IMR-90 (cell line): ENCODE measurements around the gene PCDHGA5. TPM values are rescaled to one million over a fixed set of nuclear protein-coding genes. Genes with fewer than 3 reads are reported as not detected.

Experiments used
- ATAC-seq: fragments of 200-7000 bp; cut with Tn5 transposase; 2 replicates; pipeline ENCODE4 v1.9.1; 2020; ENCODE audit warnings: low read depth, mild to moderate bottlenecking, moderate library complexity
- BruUV-seq: library from RNA; stranded (reverse); fragments of 400-500 nt; replicated peaks from 2 replicates; lab custom pipeline; 2021; lab: Mats Ljungman, UMichigan
- CTCF ChIA-PET: fragments of 300-600 bp; formaldehyde crosslinking; extraction: SDS; loops from one replicate; lab custom pipeline; 2021; ENCODE audit warnings: antibody characterized with exemption; lab: Yijun Ruan, JAX
- POLR2A ChIA-PET: fragments of 300-600 bp; sonication (Branson Sonifier 250); formaldehyde crosslinking; loops from one replicate; lab custom pipeline; 2022; ENCODE audit warnings: antibody characterized with exemption; ENCODE audit not compliant: unreplicated experiment; lab: Charles Lee
- DNase-seq: peaks from one replicate; pipeline ENCODE4 v3.0.0; 2013
- H2AFZ ChIP-seq: replicated peaks from 2 replicates; pipeline ENCODE3; 2013; ENCODE audit warnings: low read length, mild to moderate bottlenecking; ENCODE audit not compliant: poor library complexity
- H2AK5ac ChIP-seq: 2 replicates; pipeline ENCODE4 v1.6.1; 2013; ENCODE audit warnings: low read depth, low read length, inconsistent platforms
- H2AK9ac ChIP-seq: replicated peaks from 2 replicates; pipeline ENCODE3; 2013; ENCODE audit warnings: mild to moderate bottlenecking, low read depth, low read length, moderate library complexity; ENCODE audit not compliant: poor library complexity
- H2BK120ac ChIP-seq: 2 replicates; pipeline ENCODE4 v1.6.1; 2013; ENCODE audit warnings: low read depth, low read length, inconsistent platforms
- H2BK15ac ChIP-seq: 3 replicates; pipeline ENCODE4 v1.6.1; 2013; ENCODE audit warnings: low read depth, low read length, inconsistent platforms
- H2BK20ac ChIP-seq: 2 replicates; pipeline ENCODE4 v1.6.1; 2013; ENCODE audit warnings: low read depth, mild to moderate bottlenecking, inconsistent platforms, low read length, moderate library complexity
- H2BK5ac ChIP-seq: 2 replicates; pipeline ENCODE4 v1.6.1; 2013; ENCODE audit warnings: mild to moderate bottlenecking, low read depth, low read length, inconsistent platforms; ENCODE audit not compliant: poor library complexity, severe bottlenecking
- H3K14ac ChIP-seq: replicated peaks from 2 replicates; pipeline ENCODE4 v1.6.1; 2013; ENCODE audit warnings: low read depth, low read length, inconsistent platforms
- H3K18ac ChIP-seq: 2 replicates; pipeline ENCODE4 v1.6.1; 2013; ENCODE audit warnings: low read depth, low read length, control low read depth
- H3K23ac ChIP-seq: 2 replicates; pipeline ENCODE4 v1.6.1; 2013; ENCODE audit warnings: low read depth, low read length, inconsistent platforms
- H3K27ac ChIP-seq: 2 replicates; pipeline ENCODE4 v1.5.1; 2013; ENCODE audit warnings: mild to moderate bottlenecking, control low read depth, low read length; ENCODE audit not compliant: insufficient read depth
- H3K27me3 ChIP-seq: 2 replicates; pipeline ENCODE4 v1.6.1; 2013; ENCODE audit warnings: low read length; ENCODE audit not compliant: control insufficient read depth, insufficient read depth
- H3K36me3 ChIP-seq: 2 replicates; pipeline ENCODE4 v1.6.1; 2013; ENCODE audit warnings: low read length, mixed read lengths; ENCODE audit not compliant: control insufficient read depth, insufficient read depth
- H3K4ac ChIP-seq: 2 replicates; pipeline ENCODE4 v1.6.1; 2013; ENCODE audit warnings: low read depth, low read length, inconsistent platforms
- H3K4me1 ChIP-seq: 2 replicates; pipeline ENCODE4 v1.6.1; 2013; ENCODE audit warnings: low read length, mixed read lengths; ENCODE audit not compliant: control insufficient read depth, insufficient read depth
- H3K4me2 ChIP-seq: 2 replicates; pipeline ENCODE4 v1.6.1; 2013; ENCODE audit warnings: low read depth, mild to moderate bottlenecking, control low read depth, low read length, moderate library complexity
- H3K4me3 ChIP-seq: 2 replicates; pipeline ENCODE4 v1.5.1; 2013; ENCODE audit warnings: low read depth, mild to moderate bottlenecking, control low read depth, low read length, moderate library complexity; ENCODE audit not compliant: insufficient read depth
- H3K56ac ChIP-seq: 2 replicates; pipeline ENCODE4 v1.6.1; 2013; ENCODE audit warnings: low read length, inconsistent platforms; ENCODE audit not compliant: insufficient read depth; ENCODE audit errors: extremely low read depth
- H3K79me1 ChIP-seq, 2 experiments: 2 replicates each; pipeline ENCODE4 v1.6.1; 2013; ENCODE audit warnings: low read length in 2 of 2, inconsistent platforms in 1 of 2, low read depth in 1 of 2
- H3K9ac ChIP-seq: 2 replicates; pipeline ENCODE4 v1.6.1; 2013; ENCODE audit warnings: low read depth, low read length, control low read depth
- H3K9me1 ChIP-seq: 2 replicates; pipeline ENCODE4 v1.6.1; 2013; ENCODE audit warnings: low read length, inconsistent platforms; ENCODE audit not compliant: insufficient read depth
- H3K9me3 ChIP-seq: 2 replicates; pipeline ENCODE4 v1.6.1; 2013; ENCODE audit warnings: low read length; ENCODE audit not compliant: control insufficient read depth, insufficient read depth
- H4K20me1 ChIP-seq: 2 replicates; pipeline ENCODE4 v1.6.1; 2013; ENCODE audit warnings: low read length, inconsistent platforms; ENCODE audit not compliant: insufficient read depth
- H4K5ac ChIP-seq: 2 replicates; pipeline ENCODE4 v1.6.1; 2013; ENCODE audit warnings: mild to moderate bottlenecking, low read depth, low read length, control low read depth
- H4K8ac ChIP-seq, 2 experiments: 2 replicates each; pipeline ENCODE4 v1.6.1; 2013; ENCODE audit warnings: low read depth in 2 of 2, low read length in 2 of 2, control low read depth in 1 of 2, inconsistent platforms in 1 of 2
- H4K91ac ChIP-seq: 2 replicates; pipeline ENCODE4 v1.6.1; 2013; ENCODE audit warnings: low read depth, low read length, inconsistent platforms; ENCODE audit not compliant: insufficient read depth
- BHLHE40 ChIP-seq: fragments of 150-350 bp; IDR thresholded peaks from 2 replicates; pipeline ENCODE4 v1.6.1; 2016; ENCODE audit warnings: mild to moderate bottlenecking, low read depth, low read length
- CHD1 ChIP-seq: IDR thresholded peaks from 2 replicates; pipeline ENCODE4 v1.6.1; 2012; ENCODE audit warnings: low read depth, low read length, improper control_type of control experiment
- ELK1 ChIP-seq: fragments of 150-350 bp; IDR thresholded peaks from 2 replicates; pipeline ENCODE4 v1.6.1; 2016; ENCODE audit warnings: low read depth, mild to moderate bottlenecking, low read length, moderate library complexity, borderline replicate concordance
- FOS ChIP-seq: fragments of 150-350 bp; IDR thresholded peaks from 2 replicates; pipeline ENCODE4 v1.6.1; 2016; ENCODE audit warnings: low read depth, low read length
- MAFK ChIP-seq: IDR thresholded peaks from 2 replicates; pipeline ENCODE4 v1.6.1; 2012; ENCODE audit warnings: low read depth, low read length, improper control_type of control experiment
- NFE2L2 ChIP-seq: fragments of 150-350 bp; IDR thresholded peaks from 2 replicates; pipeline ENCODE4 v1.6.1; 2016; ENCODE audit warnings: low read depth, mild to moderate bottlenecking, low read length
- RAD21 ChIP-seq: IDR thresholded peaks from 2 replicates; pipeline ENCODE4 v1.6.1; 2012; ENCODE audit warnings: low read length, improper control_type of control experiment
- RCOR1 ChIP-seq: IDR thresholded peaks from 2 replicates; pipeline ENCODE4 v1.6.1; 2012; ENCODE audit warnings: mild to moderate bottlenecking, low read length, improper control_type of control experiment; ENCODE audit not compliant: insufficient replicate concordance
- SMC3 ChIP-seq: fragments of 150-350 bp; IDR thresholded peaks from 2 replicates; pipeline ENCODE4 v1.6.1; 2016; ENCODE audit warnings: low read depth, mild to moderate bottlenecking, antibody characterized with exemption, low read length, moderate library complexity
- WGBS, 2 experiments: methylation state at CpG; one replicate each; pipeline versions ENCODE4 v1.1.5 to v1.1.7; 2013; ENCODE audit warnings: missing lambda C conversion rate in 2 of 2; ENCODE audit not compliant: insufficient read length in 1 of 2; ENCODE audit errors: extremely low coverage in 2 of 2; 5-methylcytosine and 5-hydroxymethylcytosine counted together
- dilution Hi-C: fragments of 300-500 bp; cut with HindIII; formaldehyde crosslinking; loops from one replicate; pipeline ENCODE4 v1.14.3; 2018; ENCODE audit warnings: low sequenced_read_pairs; ENCODE audit not compliant: unreplicated experiment
- in situ Hi-C: fragments of 300-500 bp; cut with MboI; formaldehyde crosslinking; loops from 3 replicates; pipeline ENCODE4 v1.14.3; 2019; ENCODE audit warnings: low sequenced_read_pairs, inconsistent platforms, mixed read lengths
- intact Hi-C: fragments of 100-400 bp; cut with micrococcal nuclease; formaldehyde crosslinking; loops from 2 replicates; pipeline ENCODE4 v1.10.0; 2022
- polyA plus RNA-seq, 3 experiments: library from polyadenylated mRNA; depleted of rRNA; stranded (reverse); fragments of >200 nt; gene quantifications; 2 replicates each; pipeline ENCODE4 v1.2.3, GENCODE V29; 2012; ENCODE audit warnings: low replicate concordance in 1 of 3
- total RNA-seq: library from RNA; depleted of rRNA; stranded (reverse); fragments of >200 nt; gene quantifications from 2 replicates; pipeline ENCODE4 v1.2.3, GENCODE V29; 2012
- TF ChIP-seq, protein P1 (sequence below): conservative IDR thresholded peaks from 2 replicates; pipeline ENCODE4 v1.5.1; 2012; ENCODE audit warnings: mild to moderate bottlenecking, low read depth, low read length, improper control_type of control experiment
- TF ChIP-seq, protein P2 (sequence below): fragments of 150-350 bp; IDR thresholded peaks from 2 replicates; pipeline ENCODE4 v1.6.1; 2017; ENCODE audit warnings: mild to moderate bottlenecking, antibody characterized with exemption, low read length, low read depth

The PCDHGA5 gene
- total and polyA plus RNA-seq, 2 of the 4 experiments (the other 2 are of a cell fraction): 1.3 to 2.0 TPM

- Histone ChIP-seq H3K9me3 (peaks cover 50% of the 10 kb centered on the region), H4K91ac (0 out of 2 replicates have a peak within 1 kb of the TSS, but pooled peaks have one; percentile 4), H3K9ac (peak within 1 kb of the TSS; percentile 62), H2BK120ac (no peak within 1 kb of the TSS), H3K14ac (no peak within 1 kb of the TSS), H4K5ac (no peak within 1 kb of the TSS), H2AFZ (peak within 1 kb of the TSS; percentile 85), H3K23ac (no peak within 1 kb of the TSS), H3K4me2 (peak within 1 kb of the TSS; percentile 72), H4K8ac (peak within 1 kb of the TSS in 1 of 2 experiments; percentile 61; a peak in 2 of 4 replicates), H3K4me1 (no peaks in the 10 kb centered on the region), H3K27ac (peak within 1 kb of the TSS; percentile 65; the same call in 1 of the 2 replicates), H3K4ac (no peak within 1 kb of the TSS), H3K18ac (no peak within 1 kb of the TSS; the same call in 1 of the 2 replicates), H3K79me1 (peaks cover 7 to 8% of the 10 kb centered on the region in 2 experiments; a peak in 2 of 4 replicates), H2BK20ac (no peak within 1 kb of the TSS), H3K56ac (peak within 1 kb of the TSS; percentile 28; the same call in 1 of the 2 replicates), H2BK15ac (no peak within 1 kb of the TSS), H4K20me1 (no peaks in the 10 kb centered on the region), H2BK5ac (no peak within 1 kb of the TSS), H2AK9ac (peak within 1 kb of the TSS; percentile 23), H3K27me3 (no peaks in the 10 kb centered on the region), H3K9me1 (no peaks in the 10 kb centered on the region), H3K4me3 (peak within 1 kb of the TSS; percentile 55), H3K36me3 (peaks cover 11% of the 10 kb centered on the region; the same call in 1 of the 2 replicates), H2AK5ac (no peak within 1 kb of the TSS)
- DNase-seq (peak; percentile 80), ATAC-seq (peak; percentile 77)
- TF ChIP-seq NFE2L2 (no peak), BHLHE40 (no peak), SMC3 (peak; percentile 67), RAD21 (peak; percentile 61), CHD1 (no peak), ELK1 (no peak), FOS (no peak), MAFK (no peak), RCOR1 (no peak)
- TF ChIP-seq, protein P1, sequence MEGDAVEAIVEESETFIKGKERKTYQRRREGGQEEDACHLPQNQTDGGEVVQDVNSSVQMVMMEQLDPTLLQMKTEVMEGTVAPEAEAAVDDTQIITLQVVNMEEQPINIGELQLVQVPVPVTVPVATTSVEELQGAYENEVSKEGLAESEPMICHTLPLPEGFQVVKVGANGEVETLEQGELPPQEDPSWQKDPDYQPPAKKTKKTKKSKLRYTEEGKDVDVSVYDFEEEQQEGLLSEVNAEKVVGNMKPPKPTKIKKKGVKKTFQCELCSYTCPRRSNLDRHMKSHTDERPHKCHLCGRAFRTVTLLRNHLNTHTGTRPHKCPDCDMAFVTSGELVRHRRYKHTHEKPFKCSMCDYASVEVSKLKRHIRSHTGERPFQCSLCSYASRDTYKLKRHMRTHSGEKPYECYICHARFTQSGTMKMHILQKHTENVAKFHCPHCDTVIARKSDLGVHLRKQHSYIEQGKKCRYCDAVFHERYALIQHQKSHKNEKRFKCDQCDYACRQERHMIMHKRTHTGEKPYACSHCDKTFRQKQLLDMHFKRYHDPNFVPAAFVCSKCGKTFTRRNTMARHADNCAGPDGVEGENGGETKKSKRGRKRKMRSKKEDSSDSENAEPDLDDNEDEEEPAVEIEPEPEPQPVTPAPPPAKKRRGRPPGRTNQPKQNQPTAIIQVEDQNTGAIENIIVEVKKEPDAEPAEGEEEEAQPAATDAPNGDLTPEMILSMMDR: peak; percentile 70
- TF ChIP-seq, protein P2, sequence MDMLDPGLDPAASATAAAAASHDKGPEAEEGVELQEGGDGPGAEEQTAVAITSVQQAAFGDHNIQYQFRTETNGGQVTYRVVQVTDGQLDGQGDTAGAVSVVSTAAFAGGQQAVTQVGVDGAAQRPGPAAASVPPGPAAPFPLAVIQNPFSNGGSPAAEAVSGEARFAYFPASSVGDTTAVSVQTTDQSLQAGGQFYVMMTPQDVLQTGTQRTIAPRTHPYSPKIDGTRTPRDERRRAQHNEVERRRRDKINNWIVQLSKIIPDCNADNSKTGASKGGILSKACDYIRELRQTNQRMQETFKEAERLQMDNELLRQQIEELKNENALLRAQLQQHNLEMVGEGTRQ: no peak
- intact Hi-C loops: loop anchor here (1.0 to 5.0 kb wide), 2 partner anchors 86 to 111 kb away; no protein-coding TSS in a partner anchor
- in situ Hi-C loops: no loop called here
- ChIA-PET CTCF (interaction anchor here (0.5 to 2.8 kb wide), 19 partner anchors 11 to 1084 kb away, joined by 3 to 25 read pairs (median 4); partner anchors contain the start of genes PCDHB11, PCDHGA1, PCDHGB5 and TAF7), POLR2A (interaction anchor here (0.7 kb wide), 1 partner anchor 145 kb away, joined by 4 read pairs; no protein-coding TSS in a partner anchor)
- 26% methylated on average over 20 of the region's 31 CpGs; no CpG with 5 or more reads in 1 of the 2 experiments for WGBS, 2 experiments
- dilution Hi-C loops: no loop called here
- BruUV-seq: no TSS peak
Measured at GRCh38 chr5:141412854-141413539, 49.0 kb downstream of the PCDHGA5 start, which contains the start of gene PCDHGA10. PCDHGA10 (plus strand) TSS chr5:141412987; CDS start chr5:141413176, 189 bp downstream.
